ENCODE measurements around the gene AHNAK.
"Not testable (repeated sequence)": the region's sequence is repeated elsewhere in the genome, so short reads cannot be mapped to it uniquely, and the experiment has no call there.

The AHNAK gene, protein sequence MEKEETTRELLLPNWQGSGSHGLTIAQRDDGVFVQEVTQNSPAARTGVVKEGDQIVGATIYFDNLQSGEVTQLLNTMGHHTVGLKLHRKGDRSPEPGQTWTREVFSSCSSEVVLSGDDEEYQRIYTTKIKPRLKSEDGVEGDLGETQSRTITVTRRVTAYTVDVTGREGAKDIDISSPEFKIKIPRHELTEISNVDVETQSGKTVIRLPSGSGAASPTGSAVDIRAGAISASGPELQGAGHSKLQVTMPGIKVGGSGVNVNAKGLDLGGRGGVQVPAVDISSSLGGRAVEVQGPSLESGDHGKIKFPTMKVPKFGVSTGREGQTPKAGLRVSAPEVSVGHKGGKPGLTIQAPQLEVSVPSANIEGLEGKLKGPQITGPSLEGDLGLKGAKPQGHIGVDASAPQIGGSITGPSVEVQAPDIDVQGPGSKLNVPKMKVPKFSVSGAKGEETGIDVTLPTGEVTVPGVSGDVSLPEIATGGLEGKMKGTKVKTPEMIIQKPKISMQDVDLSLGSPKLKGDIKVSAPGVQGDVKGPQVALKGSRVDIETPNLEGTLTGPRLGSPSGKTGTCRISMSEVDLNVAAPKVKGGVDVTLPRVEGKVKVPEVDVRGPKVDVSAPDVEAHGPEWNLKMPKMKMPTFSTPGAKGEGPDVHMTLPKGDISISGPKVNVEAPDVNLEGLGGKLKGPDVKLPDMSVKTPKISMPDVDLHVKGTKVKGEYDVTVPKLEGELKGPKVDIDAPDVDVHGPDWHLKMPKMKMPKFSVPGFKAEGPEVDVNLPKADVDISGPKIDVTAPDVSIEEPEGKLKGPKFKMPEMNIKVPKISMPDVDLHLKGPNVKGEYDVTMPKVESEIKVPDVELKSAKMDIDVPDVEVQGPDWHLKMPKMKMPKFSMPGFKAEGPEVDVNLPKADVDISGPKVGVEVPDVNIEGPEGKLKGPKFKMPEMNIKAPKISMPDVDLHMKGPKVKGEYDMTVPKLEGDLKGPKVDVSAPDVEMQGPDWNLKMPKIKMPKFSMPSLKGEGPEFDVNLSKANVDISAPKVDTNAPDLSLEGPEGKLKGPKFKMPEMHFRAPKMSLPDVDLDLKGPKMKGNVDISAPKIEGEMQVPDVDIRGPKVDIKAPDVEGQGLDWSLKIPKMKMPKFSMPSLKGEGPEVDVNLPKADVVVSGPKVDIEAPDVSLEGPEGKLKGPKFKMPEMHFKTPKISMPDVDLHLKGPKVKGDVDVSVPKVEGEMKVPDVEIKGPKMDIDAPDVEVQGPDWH (N-terminal part only)

DNA sequence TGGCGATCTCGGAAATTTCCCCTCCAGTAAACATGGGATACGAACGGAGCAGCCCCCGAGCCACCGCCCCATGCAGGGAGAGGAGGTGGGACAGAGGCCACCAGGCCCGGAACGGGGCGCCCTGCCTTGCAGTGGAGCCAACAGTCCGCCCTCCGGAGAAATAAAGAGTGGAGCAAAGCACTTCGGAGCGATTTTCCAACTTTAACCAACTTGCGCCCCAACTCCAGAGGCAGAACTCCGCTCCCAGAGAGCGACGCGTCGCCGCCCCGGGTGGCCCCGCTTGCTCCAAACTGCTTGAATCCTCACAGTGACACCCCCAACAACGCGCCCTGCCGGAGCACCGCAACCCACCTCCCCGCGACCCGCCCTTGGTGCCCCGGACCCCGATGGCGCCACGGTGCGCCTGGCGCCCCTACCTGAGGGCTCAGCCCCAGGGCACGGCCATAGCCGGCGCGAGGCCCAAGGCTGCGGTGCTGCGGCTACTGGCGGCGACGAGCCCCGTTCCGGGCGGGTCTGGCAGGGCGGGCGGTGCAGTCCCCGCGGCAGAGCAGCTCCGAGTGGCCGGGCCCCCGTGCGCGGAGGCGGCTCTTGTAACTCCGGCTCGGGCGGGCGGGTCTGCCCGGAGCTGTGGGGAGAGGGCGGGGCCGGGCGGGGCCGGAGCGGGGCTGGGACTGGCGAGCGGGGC is at the start of gene AHNAK:
Gene AHNAK, minus strand, starts transcription at position 563 of the 685 bp plus-strand sequence. CDS start 10,708 bp downstream, outside the sequence.
- DNase-seq = peak; percentile 60

DNA sequence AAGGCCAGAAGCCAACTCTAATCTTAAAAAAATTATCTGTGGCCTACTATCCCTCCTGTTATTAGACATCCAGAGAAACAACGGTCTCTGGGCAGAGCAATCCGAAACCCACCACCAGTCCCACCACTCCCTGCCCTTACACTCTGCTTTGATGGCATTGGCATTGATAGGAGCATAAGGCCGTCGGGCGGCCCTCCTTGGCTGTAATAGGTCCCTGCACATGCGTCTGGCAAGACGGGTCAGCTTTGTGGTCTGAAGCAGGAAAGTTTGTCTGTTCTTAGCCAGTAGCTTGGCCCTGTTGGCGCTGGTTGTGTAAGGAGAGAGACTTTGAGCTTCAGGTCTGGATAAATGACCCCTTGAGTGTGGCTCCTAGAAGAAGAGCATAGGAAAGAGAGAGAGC is 48.5 kb upstream of the AHNAK start:
- DNase-seq = no peak

DNA sequence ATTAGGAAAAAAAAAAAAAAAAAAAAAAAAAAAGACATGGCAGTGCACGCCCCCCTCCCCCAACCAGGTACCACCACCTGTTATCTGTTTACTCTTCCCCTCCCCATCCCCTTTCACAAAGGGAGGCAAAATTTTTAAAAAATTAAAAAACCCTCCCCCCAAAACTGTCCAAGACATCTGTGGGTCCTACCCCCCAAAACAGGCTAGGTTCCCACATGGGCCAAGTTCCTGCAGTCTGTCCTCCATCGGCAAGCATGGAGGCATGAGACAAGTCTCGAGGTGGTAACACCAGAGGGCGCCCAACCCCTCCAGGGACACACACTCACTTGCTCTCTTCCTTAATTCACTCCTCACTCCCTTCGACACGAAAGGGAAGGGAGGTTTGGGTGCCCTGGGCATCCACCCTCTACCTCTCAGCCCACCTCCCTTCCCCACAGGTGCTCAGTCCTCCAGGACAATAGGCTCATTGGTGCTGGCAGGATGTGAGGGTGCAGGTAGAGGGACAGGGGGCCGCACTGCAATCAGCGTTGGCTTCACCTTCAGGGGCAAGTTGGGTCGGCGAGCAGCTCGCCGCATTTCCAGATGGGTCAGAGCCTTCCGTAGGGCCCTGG is 46.9 kb upstream of the AHNAK start:
- DNase-seq = peak; percentile 81

DNA sequence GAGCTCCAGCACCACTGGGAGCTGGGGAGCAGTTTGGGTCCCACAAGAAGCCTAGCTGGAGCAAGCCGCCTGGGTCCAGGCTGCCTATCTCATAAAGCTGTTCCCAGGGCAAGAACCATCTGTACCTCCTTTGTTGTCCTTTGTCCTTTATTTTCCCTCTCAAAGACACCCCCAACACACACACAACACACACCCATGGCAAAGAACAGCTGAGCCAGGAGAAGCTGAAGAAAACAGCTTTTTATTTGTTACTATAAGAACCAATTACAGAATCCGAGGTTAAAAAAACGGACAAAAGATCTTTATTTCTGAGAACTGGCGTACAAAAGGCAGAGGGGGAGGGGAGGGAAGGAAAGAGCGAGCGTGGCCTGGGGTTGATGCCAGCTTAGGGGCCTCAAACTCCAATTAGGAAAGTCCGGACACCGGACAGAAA is 46.4 kb upstream of the AHNAK start:
- DNase-seq = no peak

DNA sequence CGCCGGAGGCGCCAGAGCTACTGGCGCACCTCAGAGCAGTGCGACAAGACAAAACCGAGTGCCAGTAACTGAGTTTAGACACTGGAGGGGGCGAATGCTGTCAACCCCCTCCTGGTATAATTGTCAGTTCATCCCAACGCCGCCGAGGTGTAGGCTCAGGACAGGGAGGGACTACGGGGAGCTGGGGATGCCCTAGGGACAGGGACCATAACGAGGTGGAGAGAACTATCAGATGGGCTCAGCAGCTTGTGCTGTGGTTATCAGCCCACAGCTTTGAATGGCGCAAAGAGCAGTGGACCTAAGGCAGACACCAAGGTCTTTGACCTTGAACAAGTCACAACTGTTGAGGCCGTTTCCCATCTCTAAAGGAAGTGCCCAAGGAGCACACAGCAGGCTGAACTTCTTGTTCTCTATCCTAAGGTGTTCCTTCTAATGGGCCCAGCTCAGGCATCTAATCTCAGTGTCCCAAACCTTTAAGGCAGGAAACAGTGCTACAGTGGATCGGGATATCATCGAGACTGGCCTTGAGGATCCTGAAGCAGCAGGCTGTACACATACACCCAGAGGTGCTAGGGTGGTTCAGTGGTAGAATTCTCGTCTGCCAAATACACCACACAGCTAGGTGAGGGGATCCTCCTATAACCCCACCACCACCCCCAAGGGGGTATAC is 45.7 kb upstream of the AHNAK start:
- DNase-seq = no peak

DNA sequence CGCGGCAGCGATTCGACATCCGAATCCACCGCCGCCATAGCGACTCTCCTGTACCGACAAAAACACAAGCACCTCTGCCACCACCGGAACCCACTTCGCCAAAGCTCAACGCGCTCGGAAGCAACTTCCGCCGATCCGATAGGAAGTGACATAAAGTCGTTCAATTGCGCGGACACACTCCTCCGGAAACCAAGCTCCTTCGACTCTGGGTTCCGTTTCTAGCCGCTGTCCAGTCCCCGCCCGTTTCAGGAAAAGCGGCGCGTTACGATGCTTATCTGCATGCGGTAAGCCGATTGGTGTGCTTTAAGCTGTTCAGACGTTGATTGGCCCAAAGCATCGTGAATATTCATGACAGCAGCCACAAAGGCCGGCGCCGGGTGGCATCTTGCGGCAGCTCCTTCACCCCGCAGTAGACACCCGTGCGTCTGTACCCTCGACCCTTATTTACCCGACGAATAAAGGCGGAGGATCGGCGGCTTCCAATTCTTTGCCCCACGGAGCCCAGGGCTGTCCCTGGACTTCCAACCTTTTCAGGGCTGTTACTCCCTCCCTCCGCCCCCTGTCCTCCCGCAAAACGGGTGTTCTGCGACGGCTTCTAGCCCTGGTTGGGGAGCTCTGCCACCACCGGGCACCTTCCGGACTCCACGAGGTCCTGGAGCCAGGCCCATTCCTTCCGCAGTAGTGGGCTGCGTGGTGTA is 45.0 kb upstream of the AHNAK start, which contains the start of gene TUT1:
Gene TUT1, minus strand, starts transcription at position 76 of the 698 bp plus-strand sequence. Its CDS starts 38 bp downstream, at position 38.
- DNase-seq = peak; percentile 97

DNA sequence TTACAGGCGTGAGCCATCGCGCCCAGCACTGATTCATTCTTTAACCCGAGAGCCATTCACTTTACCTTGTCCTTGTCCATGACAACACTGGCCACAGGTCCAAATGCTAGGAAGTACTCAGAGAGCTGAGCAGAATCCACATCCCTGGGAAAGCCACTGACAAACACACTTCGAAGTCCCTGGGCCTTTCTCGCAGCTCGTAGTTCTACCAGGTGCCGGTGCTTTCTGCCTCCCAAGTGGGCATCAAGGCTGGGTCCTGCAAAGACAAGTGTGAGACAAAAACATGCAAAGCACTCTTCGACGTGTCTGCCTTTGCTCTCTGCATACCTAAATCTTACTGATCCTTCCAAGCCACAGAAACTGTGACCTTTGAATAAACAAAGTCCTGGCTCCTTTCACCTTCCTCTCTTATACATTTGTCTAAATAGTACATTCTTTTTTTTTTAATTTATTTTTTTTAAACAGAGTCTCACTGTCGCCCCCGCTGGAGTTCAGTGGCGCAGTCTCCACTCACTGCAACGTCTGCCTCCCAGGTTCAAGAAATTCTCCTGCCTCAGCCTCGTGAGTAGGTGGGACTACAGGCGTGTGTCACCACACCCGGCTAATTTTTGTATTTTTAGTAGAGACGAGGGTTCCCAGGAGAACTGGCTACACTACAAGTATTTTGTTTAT is 42.5 kb upstream of the AHNAK start:
- DNase-seq = peak; percentile 40

DNA sequence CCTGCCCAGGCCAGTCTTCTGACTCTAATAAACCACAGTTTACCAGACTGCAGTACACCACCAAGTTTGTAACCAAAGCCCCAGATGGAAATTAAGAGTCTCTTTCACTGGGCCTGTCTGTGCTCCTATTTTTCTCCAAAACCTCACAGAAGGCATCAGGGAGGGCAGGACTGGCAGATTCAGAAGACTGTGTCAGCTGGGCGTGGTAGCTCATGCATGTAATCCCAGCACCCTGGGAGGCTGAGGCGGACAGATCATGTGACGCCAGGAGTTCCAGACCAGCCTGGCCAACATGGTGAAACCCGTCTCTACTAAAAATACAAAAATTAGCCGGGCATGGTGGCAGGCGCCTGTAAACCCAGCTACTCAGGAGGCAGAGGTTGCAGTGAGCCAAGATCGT is 38.8 kb upstream of the AHNAK start:
- DNase-seq = not testable (repeated sequence)

DNA sequence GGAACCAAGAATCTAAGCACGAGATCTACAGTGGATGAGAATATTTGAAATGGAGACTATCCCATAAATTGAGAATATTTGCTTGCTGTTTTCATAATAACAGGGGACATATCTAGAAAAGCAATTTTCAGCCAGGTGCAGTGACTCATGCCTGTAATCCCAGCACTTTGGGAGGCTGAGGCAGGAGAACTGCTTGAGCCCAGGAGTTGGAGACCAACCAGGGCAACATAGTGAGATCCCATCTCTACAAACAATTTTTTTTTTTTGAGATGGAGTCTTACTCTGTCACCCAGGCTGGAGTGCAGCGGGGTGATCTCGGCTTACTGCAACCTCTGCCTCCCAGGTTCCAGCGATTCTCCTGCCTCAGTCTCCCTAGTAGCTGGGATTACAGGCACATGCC is 35.1 kb upstream of the AHNAK start:
- DNase-seq = not testable (repeated sequence)

DNA sequence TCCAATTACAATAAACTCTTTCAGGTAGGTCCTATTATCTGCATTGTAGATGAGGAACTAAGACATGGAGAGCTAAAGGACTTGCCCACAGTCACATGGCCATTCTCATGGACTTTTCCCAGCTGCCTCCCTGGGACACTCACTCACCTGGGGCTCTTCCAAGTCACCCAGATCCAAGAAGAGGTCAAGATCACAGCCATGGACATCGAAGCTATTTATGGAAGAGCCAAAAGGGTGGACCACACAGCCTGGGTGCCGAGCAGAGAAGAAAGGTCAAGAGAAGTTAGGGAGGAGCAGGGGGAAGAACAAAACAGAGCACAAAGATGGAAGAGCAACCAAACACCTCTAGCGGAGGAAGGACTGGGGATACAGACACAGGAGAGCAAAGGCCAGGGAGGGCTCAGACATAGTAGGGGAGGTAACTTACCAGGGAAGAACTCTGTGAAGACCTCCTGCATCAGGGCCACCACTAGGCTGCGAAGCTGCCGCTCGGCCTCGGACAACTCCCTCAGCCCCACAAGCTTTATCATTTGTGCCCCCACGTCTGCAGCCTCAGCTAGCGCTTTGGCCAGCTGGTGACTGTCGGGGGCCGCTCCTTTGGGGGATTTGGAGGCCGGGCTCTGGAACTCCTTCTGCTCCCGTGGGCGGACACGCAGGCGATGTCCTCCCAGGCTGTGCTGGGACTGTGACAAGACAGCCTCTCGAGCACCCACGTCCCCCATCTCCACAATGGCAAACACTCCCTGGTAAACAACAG is 34.5 kb upstream of the AHNAK start:
- DNase-seq = no peak

DNA sequence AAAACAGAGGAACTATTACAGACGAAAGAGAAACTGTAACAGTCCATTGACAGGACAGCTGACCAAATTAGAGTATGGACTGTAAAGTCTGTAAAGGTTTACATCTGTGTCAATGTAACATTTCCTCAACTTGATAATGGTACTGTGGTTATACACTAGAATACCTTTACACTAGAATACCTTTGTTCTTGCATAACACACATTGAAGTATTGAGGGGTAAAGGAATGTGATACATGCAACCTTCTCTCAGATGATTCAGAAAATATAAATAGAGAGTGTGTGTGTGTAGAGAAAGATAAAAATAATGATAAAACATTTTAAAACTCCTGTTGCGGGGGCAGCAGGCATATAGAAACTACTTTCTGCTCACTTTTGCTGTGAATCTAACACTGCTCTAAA is 32.6 kb upstream of the AHNAK start:
- no peak for DNase-seq

DNA sequence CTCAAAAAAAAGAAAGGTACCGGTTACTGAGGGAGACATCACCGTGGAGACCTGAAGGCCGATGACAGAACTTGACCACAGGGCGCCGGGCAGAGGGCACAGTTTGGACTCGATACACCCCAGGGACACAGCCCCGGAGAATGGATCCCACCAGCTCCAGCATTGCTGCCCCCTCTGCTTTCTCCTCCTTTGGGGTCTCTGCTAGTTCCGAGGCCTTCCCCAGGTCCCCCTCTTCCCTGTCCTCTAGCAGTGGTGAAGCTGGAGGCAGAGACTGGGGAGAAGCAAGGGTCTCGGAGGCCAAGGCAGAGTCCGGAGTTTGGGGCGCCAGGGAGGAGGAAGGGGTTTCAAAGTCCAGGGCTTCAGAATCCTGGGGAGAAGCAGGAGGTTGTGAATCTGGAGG is 31.9 kb upstream of the AHNAK start:
- no peak for DNase-seq

DNA sequence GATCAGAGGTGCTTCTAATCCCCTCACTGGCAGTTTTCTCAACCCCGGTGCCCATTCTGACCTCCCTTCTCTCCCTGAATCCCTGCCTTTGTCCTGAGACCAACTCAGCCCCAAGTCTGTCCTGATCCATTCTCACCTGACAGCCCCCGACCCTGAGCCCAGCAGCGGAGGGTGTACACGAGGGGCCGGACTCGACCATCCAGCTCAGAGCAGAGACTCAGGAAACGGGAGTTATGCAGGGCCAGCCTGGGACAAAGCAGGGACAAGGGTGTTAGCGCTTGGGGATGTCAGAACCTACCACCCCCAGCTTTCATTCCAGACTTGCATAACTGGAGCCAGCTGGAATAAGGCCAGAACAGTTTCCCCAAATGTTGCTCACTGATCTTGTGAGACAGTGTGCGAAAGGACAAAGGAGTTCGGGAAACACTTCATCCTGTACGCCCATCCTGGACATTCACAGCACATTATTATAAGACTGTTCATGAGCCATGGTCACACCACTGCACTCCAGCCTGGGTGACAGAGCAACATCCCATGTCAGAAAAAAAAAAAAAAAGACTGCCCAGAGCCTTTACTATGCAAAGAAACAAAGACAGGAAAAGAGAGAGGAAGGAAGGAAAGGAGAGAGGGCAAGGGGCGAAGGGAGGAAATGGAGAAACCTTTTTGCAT is 30.6 kb upstream of the AHNAK start:
- no peak for DNase-seq

DNA sequence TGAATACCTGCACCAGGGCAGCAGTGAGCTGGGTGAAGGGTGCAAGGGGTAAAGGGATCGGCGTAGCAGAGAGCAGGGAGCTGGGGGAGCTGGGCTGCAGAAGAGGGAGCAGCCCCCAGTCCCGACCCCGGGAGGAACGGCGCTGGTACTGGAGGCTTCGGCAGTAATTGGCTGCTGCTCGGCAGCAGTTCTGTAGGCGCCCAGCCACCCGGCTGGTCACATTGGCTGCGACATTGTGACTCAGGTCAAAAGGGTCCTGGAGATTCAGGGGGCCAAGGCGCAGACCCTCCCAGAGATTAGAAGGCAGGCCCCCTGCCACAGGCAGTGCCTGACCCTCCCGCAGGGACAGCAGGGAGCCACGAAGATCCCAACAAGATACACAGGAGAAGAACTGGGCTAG is 29.2 kb upstream of the AHNAK start:
- no peak for DNase-seq

DNA sequence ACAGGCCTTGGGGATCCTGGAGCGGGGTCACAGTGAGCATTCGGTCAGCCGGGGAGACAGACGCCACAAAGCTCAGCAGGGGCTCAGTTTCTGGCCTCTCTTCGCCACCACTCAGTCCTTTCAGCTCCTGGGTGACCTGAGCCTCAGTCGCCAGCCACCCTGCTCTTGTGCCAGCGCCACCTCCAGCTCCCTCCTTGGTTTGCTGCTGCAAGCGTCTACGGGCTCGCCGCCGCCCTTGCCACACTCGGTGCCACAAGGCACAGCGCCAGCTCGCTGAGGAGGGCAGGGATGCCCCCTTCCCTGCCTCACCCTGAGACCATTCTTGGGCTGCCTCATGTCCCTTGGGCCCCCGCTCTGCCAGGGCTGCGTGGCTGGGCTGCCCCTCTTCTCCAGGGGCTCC is 28.6 kb upstream of the AHNAK start:
- no peak for DNase-seq

DNA sequence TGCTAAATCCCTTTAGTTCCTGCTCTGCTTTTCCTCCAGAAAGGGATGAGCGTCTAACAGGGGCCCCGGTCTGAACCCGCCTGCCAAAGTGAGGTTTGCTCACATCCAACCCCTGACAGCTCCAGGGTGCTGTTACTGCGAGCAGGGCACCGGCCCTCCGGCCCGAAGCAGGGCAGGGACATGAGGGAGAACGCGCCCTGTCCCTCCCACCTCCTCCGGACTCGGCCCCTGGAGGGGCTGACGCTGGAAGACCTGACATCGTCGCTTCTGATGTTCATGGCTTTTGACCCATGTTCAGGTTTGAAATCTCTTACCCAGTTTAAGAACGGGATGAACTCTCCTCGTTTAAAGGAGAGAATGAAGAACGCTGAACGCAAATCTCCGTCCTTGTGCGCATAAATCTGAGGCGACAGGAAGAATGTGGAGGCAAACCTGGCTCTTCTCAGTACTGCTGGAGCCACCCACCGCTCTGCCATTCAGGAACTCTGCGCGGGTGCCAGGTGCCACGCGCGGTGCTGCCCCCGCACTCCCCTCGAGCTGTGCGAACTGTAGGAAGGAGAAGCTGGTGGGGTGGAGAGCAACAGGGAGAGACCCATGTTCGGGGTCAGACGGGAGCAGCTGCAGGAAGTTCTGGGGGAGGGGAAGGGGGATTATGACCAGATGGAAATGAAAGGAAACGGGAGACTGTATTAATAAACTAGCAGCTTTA is 27.9 kb upstream of the AHNAK start:
- no peak for DNase-seq

DNA sequence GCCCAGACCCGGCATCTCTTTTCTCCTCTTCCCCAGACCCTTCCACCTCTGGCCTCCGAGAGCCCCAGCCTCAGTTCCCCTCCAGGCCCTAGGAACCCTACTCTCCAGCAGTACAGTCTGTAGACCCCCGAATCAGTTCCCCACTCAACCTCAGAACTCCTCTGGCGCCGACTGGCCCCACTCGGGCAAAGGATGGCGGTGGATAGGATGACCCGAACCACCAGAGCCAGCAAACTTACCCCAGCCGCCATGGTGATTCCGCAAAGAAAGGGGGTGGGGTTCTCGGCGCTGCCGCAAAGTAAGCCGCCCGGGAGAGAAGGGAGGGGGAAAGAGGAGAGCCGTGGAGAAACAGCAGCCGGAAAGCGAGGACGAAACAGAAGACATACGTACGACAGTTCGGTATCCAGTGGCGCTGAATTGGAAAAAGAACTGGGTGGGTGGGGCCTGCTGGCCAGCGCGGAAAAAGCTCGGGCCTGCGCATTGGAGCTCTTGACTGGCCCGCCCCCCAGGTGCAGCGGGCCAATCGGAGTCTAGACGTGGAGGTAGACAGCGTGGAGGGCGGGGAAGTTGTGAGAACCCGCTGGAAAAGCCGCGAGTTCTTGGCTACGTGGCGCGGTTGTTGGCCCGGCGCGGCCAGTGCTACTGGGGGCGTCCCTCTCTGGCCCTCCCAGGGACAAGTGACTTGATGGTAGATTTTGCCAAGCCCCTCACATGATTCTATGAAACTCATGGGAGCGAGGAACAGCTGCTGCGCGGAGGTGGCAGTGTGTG is 27.2 kb upstream of the AHNAK start, which contains the start of gene EEF1G:
Gene EEF1G, minus strand, starts transcription at position 300 of the 771 bp plus-strand sequence. Its CDS starts 49 bp downstream, at position 251.
- peak; percentile 98 for DNase-seq

Measured in stimulated activated CD4-positive, alpha-beta T cell treated with anti-CD3 and anti-CD28 coated beads, Interleukin-4, amount 100 ng/mL, for 24 hours (primary cell).